GM18519 (cell line): ENCODE measurements around the gene RARA.
"Not testable (repeated sequence)": the region's sequence is repeated elsewhere in the genome, so short reads cannot be mapped to it uniquely, and the experiment has no call there.

Experiments
- ATAC-seq: cut with Tn5 transposase; IDR thresholded peaks from one replicate; pipeline ENCODE4 v1.9.1; 2021; ENCODE audit warnings: mild to moderate bottlenecking, moderate library complexity; ENCODE audit not compliant: unreplicated experiment, low FRiP score

Gene RARA

DNA sequence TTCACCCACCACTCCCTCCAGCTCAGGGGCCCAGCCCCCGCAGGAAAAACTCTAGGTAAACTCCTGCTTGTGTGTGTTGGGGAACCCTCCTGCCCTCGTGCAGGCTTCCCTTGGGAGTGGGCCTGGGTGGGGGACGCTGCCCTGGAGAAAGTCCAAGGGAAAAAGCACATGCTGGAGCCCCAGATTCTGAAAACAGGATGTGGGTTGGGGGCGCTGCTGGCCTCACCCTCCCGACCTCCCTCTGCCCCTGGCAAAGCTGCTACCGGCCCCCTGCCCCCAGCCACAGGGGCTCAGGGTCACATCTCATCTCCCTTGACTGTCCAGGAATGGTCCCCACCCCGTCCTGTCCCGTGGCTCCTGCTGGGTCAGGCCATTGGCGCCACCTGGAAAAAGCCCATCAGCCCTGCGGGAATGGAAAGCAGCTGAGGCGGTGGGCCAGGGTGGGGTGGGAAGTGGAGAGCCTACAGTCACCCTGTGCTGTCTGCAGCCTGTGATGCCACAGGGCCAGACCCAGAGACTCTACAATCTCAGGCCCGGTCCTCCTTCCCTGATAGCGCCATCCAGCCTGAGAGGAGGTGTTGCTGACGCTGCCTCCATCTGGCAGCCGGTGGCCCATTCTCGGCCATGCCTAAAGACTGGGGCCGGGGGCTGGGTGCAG lies 58.0 kb downstream of the RARA start:
- ATAC-seq, result no peak

DNA sequence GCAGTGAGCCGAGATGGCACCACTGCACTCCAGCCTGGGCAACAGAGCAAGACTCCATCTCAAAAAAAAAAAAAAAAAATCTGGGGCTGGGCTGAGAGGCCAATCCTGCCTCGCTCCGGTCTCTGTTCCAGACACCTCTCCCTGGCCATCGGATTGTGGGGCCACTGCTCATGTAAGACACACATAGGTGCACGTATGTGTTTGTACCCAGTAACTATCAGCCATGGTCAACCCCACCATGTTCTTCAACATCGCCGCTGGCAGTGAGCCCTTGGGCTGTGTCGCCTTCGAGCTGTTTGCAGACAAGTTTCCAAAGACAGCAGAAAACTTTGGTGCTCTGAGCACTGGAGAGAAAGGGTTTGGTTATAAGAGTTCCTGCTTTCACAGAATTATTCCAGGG lies 58.7 kb downstream of the RARA start:
- ATAC-seq, result not testable (repeated sequence)

- no peak for ATAC-seq
These were observed 60.9 kb downstream of the RARA start for GRCh38 chr17:40369923-40370322.

GRCh38 chr17:40371261-40371929 lies 62.4 kb downstream of the RARA start:
- ATAC-seq, result no peak

DNA sequence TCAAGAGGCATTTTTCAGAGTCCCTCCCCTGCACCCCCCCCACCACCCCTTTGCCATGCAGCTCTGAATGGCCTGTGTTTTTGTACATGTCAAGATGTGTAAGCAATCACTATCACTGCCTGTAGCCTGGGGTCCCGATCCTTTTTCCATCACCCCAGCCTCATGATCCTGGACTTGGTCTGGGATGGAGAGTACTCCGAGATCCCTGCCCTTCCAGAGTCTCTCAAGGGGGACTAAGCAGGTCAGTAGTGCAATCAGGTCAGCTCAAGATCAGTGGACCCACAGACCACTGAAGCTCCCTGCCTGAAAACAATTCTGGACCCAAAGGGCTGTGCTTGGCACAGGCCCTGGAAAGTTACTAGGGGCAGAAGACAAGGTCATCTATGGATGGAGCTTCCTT lies 63.1 kb downstream of the RARA start:
- ATAC-seq, result no peak

- ATAC-seq, result not testable (repeated sequence)
These were observed 63.7 kb downstream of the RARA start for GRCh38 chr17:40372644-40373043.

DNA sequence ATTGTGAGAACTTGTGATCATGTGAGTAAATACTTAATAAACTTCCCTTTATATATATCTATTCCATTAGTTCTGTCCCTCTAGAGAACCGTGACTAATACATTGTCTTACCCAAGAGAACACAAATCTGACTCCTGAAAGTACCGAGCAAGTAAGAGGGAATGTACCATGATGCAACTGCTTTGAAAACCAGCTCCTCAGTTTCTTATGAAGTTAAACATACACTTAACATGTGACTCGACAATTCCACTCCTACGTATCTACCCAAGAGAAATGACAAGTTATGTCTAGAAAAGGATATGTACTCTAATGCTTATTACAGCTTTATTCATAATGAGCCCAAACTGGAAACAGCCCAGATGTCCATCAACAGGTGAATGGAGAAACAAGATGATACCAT lies 64.3 kb downstream of the RARA start:
- no peak for ATAC-seq

- no peak for ATAC-seq
These were observed 65.0 kb downstream of the RARA start for GRCh38 chr17:40373999-40374398.

GRCh38 chr17:40374821-40375498 lies 66.0 kb downstream of the RARA start:
- no peak for ATAC-seq

DNA sequence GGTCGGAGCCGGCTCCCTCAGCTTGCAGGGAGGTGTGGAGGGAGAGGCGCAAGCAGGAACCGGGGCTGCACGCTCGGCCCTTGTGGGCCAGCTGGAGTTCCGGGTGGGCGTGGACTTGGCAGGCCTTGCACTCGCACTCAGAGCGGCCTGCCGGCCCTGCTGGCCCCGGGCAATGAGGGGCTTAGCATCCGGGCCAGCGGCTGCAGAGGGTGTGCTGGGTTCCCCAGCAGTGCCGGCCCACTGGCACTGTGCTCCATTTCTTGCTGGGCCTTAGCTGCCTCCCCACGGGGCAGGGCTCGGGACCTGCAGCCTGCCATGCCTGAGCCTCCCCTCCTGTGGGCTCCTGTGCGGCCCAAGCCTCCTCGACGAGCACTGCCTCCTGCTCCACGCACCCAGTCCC lies 66.8 kb downstream of the RARA start:
- ATAC-seq, result not testable (repeated sequence)

- not testable (repeated sequence) for ATAC-seq
These were observed 67.6 kb downstream of the RARA start for GRCh38 chr17:40376541-40376940.

- ATAC-seq, result no peak
These were observed 68.9 kb downstream of the RARA start for GRCh38 chr17:40377832-40378231.

DNA sequence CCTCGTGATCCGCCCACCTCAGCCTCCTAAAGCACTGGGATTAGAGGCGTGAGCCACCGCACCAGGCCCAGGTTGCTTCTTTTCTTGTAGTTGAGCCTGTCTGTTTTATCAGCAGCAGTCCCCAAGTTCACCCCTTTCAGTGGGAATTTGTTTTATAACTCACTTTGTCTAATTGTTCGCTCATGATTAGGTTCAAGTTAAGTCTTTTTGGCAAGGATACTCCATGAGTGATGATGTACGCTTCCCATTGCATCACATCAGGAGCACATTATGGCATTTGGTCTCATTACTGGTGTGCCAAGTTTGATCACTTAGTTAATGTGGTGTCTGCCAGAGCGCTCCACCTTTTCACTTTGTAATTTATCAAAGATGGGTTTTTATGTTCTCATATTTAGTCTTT lies 70.0 kb downstream of the RARA start:
- no peak for ATAC-seq

DNA sequence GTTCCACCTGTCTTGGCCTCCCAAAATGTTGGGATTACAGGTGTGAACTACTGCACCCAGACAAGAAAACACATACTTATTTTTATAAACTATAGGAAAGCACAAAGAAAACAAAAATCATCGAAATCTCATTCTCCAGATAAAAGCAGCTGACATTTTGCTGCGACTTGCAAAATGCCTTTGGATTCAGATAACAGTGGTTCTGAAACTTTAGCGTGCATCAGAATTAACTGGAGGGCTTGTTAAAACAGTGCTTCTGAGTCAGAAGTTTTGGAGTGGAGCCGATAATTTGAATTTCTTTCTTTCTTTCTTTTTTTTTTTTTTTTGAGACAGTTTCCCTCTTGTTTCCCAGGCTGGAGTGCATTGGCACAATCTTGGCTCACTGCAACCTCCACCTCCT lies 73.3 kb downstream of the RARA start:
- no peak for ATAC-seq

- not testable (repeated sequence) for ATAC-seq
These were observed 77.6 kb downstream of the RARA start for GRCh38 chr17:40386555-40386954.

- ATAC-seq, result no peak
These were observed 90.2 kb downstream of the RARA start for GRCh38 chr17:40399185-40399584.

DNA sequence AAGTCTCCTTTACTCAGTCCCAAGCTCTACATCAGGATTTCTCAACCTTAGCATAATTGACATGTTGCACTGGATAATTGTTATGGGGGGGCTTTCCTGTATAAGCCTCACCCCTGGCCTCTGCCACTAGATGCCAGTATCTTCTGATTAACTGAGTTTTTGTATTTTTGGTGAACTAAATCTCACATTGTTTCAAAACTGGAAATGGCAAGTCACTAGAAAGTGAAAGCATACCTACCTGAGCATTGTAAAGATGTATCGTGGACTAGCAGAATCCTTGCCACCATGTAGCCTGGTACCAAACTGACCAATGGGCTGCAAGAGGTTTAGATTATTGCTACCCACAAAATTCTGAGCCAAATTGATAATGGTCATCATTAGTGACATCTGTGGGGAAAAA lies 93.7 kb downstream of the RARA start:
- no peak for ATAC-seq

DNA sequence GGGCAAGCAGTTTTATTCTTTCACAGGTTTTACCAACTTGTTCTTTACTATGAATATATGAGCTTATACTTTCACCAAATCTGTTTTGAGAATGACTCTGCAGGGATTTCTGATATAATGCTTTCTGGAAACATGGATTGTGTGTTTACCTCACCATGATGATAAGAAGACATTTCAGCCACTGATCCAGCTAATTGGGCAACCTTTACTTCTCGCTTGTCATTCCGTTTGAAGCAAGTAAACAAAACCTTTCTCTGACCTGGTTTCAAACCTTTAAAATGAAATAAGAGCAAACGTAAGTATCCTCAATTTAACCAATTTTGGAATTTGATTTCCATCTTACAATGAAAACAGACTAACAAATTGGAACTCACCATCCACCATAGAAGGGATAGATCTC lies 95.0 kb downstream of the RARA start:
- no peak for ATAC-seq
